PC-3 (cell line): ENCODE data around the gene NRDC. TPM values are rescaled to one million over a fixed set of nuclear protein-coding genes. Genes with fewer than 3 reads are reported as not detected.
"Not testable (repeated sequence)": the region's sequence is repeated elsewhere in the genome, so short reads cannot be mapped to it uniquely, and the experiment has no call there.

Source experiments
- ATAC-seq: fragments of 200-7000 bp; cut with Tn5 transposase; 2 replicates; pipeline ENCODE4 v1.9.1; 2020; ENCODE audit warnings: mild to moderate bottlenecking, moderate library complexity
- BruUV-seq: library from RNA; stranded (reverse); fragments of 400-500 nt; replicated peaks from 2 replicates; lab custom pipeline; 2021; lab: Mats Ljungman, UMichigan
- CTCF ChIA-PET: fragments of 300-600 bp; sonication (Branson Sonifier 250); formaldehyde crosslinking; loops from one replicate; lab custom pipeline; 2022; ENCODE audit warnings: antibody characterized with exemption; lab: Charles Lee
- POLR2A ChIA-PET: fragments of 300-600 bp; sonication (Branson Sonifier 250); formaldehyde crosslinking; loops from one replicate; lab custom pipeline; 2022; ENCODE audit warnings: antibody characterized with exemption; ENCODE audit not compliant: unreplicated experiment; lab: Charles Lee
- DNase-seq: peaks from one replicate; pipeline ENCODE4 v3.0.0-alpha.2; 2015
- H2AFZ ChIP-seq: fragments of 300-600 bp; sonication (generic); 2 replicates; pipeline ENCODE4 v1.6.0; 2016; ENCODE audit warnings: antibody characterized with exemption, low read length
- H3F3A ChIP-seq: fragments of 300-600 bp; sonication (generic); one replicate; pipeline ENCODE4 v1.6.0; 2017; ENCODE audit warnings: antibody characterized with exemption, low read length, control low read depth, mild to moderate bottlenecking; ENCODE audit not compliant: unreplicated experiment
- H3K27ac ChIP-seq: fragments of 300-600 bp; sonication (generic); 2 replicates; pipeline ENCODE4 v1.5.1; 2016; ENCODE audit warnings: mild to moderate bottlenecking, low read length
- H3K27me3 ChIP-seq: fragments of 300-600 bp; sonication (generic); 2 replicates; pipeline ENCODE4 v1.6.1; 2016; ENCODE audit warnings: low read length, mixed read lengths
- H3K36me3 ChIP-seq: fragments of 300-600 bp; sonication (generic); 2 replicates; pipeline ENCODE4 v1.6.1; 2016; ENCODE audit warnings: low read depth, mixed run types, low read length, mixed read lengths
- H3K4me1 ChIP-seq: fragments of 300-600 bp; sonication (generic); 2 replicates; pipeline ENCODE4 v1.5.1; 2016; ENCODE audit warnings: low read length; ENCODE audit not compliant: insufficient read depth
- H3K4me2 ChIP-seq: fragments of 300-600 bp; sonication (generic); 2 replicates; pipeline ENCODE4 v1.6.0; 2016; ENCODE audit warnings: low read length
- H3K4me3 ChIP-seq: fragments of 300-600 bp; sonication (generic); 2 replicates; pipeline ENCODE4 v1.5.1; 2016; ENCODE audit warnings: mild to moderate bottlenecking, low read length, mixed read lengths
- H3K79me2 ChIP-seq: fragments of 300-600 bp; sonication (generic); 2 replicates; pipeline ENCODE4 v1.6.1; 2017; ENCODE audit warnings: low read length, mixed read lengths
- H3K9ac ChIP-seq: fragments of 300-600 bp; sonication (generic); 2 replicates; pipeline ENCODE4 v1.6.0; 2016; ENCODE audit warnings: mild to moderate bottlenecking, low read length
- H3K9me2 ChIP-seq: fragments of 300-600 bp; sonication (generic); replicated peaks from 2 replicates; pipeline ENCODE4 v1.6.1; 2016; ENCODE audit warnings: mixed run types, low read length, mixed read lengths
- H3K9me3 ChIP-seq: fragments of 300-600 bp; sonication (generic); 2 replicates; pipeline ENCODE4 v1.6.1; 2016; ENCODE audit warnings: low read length, mixed read lengths
- H4K20me1 ChIP-seq: fragments of 300-600 bp; sonication (generic); 2 replicates; pipeline ENCODE4 v1.6.1; 2016; ENCODE audit warnings: low read length, mixed read lengths
- CTCF ChIP-seq: fragments of 300-600 bp; sonication (generic); conservative IDR thresholded peaks from 2 replicates; pipeline ENCODE4 v1.5.1; 2017; ENCODE audit warnings: antibody characterized with exemption, low read depth, mild to moderate bottlenecking, low read length
- EZH2 ChIP-seq: fragments of 300-600 bp; sonication (generic); IDR thresholded peaks from one replicate; pipeline ENCODE4 v1.6.1; 2017; ENCODE audit warnings: antibody characterized with exemption, mild to moderate bottlenecking, low read length; ENCODE audit not compliant: unreplicated experiment
- EZH2phosphoT487 ChIP-seq: fragments of 300-600 bp; sonication (generic); IDR thresholded peaks from 2 replicates; pipeline ENCODE4 v1.6.1; 2018; ENCODE audit warnings: mild to moderate bottlenecking, antibody characterized with exemption, low read length, borderline replicate concordance
- intact Hi-C: fragments of 100-400 bp; cut with micrococcal nuclease; formaldehyde crosslinking; loops from 2 replicates; pipeline ENCODE4 v1.9.0; 2023
- total RNA-seq: library from RNA; depleted of rRNA; stranded (reverse); fragments of >200 nt; gene quantifications from 2 replicates; pipeline ENCODE4 v1.2.3, GENCODE V29; 2014

Gene NRDC
- total RNA-seq, 1 experiment from 2014 or later, result 96.8 TPM

GRCh38 chr1:51875836-51876235, 2.7 kb downstream of the NRDC start:
- ATAC-seq, result no peak
- no peak overlapping the region for H3K27ac ChIP-seq
- H3K79me2 ChIP-seq, result peaks cover 76% of the 10 kb centered on the region
- peaks cover 8% of the 10 kb centered on the region for H3K36me3 ChIP-seq
- peak overlapping the region; percentile 27; the same call in 1 of the 2 replicates for H3K9ac ChIP-seq
- no peaks in the 10 kb centered on the region for H3K27me3 ChIP-seq
- H2AFZ ChIP-seq, result no peak overlapping the region
- no peaks in the 10 kb centered on the region for H3K9me3 ChIP-seq
- H3K4me3 ChIP-seq, result peak overlapping the region; percentile 87
- H3K9me2 ChIP-seq, result no peaks in the 10 kb centered on the region
- intact Hi-C loops, result loop anchor here (5.0 kb wide), 1 partner anchor 304 kb away; no protein-coding TSS in a partner anchor
- TF ChIP-seq CTCF, result no peak
- TF ChIP-seq EZH2phosphoT487, result no peak
- TF ChIP-seq EZH2, result no peak
- no TSS peak for BruUV-seq
- H4K20me1 ChIP-seq, result peaks cover 16% of the 10 kb centered on the region; the same call in 1 of the 2 replicates
- no peak for DNase-seq
- ChIA-PET CTCF (interaction anchor here (0.6 kb wide), 1 partner anchor 15 kb away, joined by 4 read pairs; no protein-coding TSS in a partner anchor), POLR2A (no interaction called here)
- H3F3A ChIP-seq, result no peaks in the 10 kb centered on the region
- peaks cover 24% of the 10 kb centered on the region for H3K4me1 ChIP-seq
- H3K4me2 ChIP-seq, result peak overlapping the region; percentile 90

GRCh38 chr1:51875291-51875772, 3.2 kb downstream of the NRDC start:
- H3K4me2 ChIP-seq, result peak overlapping the region; percentile 90
- H3K9me2 ChIP-seq, result no peaks in the 10 kb centered on the region
- H3K4me1 ChIP-seq, result peaks cover 24% of the 10 kb centered on the region
- peak; percentile 7 for DNase-seq
- H3K27me3 ChIP-seq, result no peaks in the 10 kb centered on the region
- peaks cover 81% of the 10 kb centered on the region for H3K79me2 ChIP-seq
- H2AFZ ChIP-seq, result no peak overlapping the region; the same call in 1 of the 2 replicates
- no peak for ATAC-seq
- peaks cover 16% of the 10 kb centered on the region; the same call in 1 of the 2 replicates for H4K20me1 ChIP-seq
- intact Hi-C loops, result loop anchor here (5.0 kb wide), 1 partner anchor 303 kb away; no protein-coding TSS in a partner anchor
- BruUV-seq, result no TSS peak
- ChIA-PET CTCF (no interaction called here), POLR2A (no interaction called here)
- TF ChIP-seq EZH2 (no peak), EZH2phosphoT487 (no peak), CTCF (no peak)
- peak overlapping the region; percentile 13; the same call in 1 of the 2 replicates for H3K27ac ChIP-seq
- peaks cover 8% of the 10 kb centered on the region for H3K36me3 ChIP-seq
- peak overlapping the region; percentile 87 for H3K4me3 ChIP-seq
- no peaks in the 10 kb centered on the region for H3K9me3 ChIP-seq
- H3F3A ChIP-seq, result no peaks in the 10 kb centered on the region
- peak overlapping the region; percentile 27; the same call in 1 of the 2 replicates for H3K9ac ChIP-seq

DNA sequence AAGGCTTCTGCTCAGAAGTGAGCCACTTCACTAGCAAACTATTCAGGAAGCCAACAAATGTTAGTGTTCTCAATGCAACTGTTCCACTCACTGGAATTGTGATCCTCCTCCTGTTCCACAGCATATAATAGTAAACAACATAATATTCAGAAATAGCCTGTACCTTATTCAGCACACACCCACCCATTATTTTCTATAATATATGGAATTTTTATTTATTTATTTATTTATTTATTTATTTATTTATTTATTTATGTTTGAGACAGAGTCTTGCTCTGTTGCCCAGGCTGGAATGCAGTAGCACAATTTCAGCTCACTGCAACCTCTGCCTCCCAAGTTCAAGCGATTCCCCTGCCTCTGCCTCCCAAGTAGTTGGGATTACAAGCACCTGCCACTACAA, 5.3 kb downstream of the NRDC start:
- H3K79me2 ChIP-seq, result peaks cover 99% of the 10 kb centered on the region
- ATAC-seq, DNase-seq, H3F3A ChIP-seq, H3K9ac ChIP-seq, POLR2A ChIA-PET, H3K27me3 ChIP-seq, H3K9me2 ChIP-seq, intact Hi-C loops, H3K4me2 ChIP-seq, H2AFZ ChIP-seq, H3K4me3 ChIP-seq, BruUV-seq, H3K36me3 ChIP-seq, H3K27ac ChIP-seq, H3K9me3 ChIP-seq, CTCF ChIA-PET: not testable (repeated sequence)
- H3K4me1 ChIP-seq, result peaks cover 17% of the 10 kb centered on the region
- peaks cover 16% of the 10 kb centered on the region; the same call in 1 of the 2 replicates for H4K20me1 ChIP-seq
